ENCODE results near the gene C16orf89. TPM values are rescaled to one million over a fixed set of nuclear protein-coding genes. Genes with fewer than 3 reads are reported as not detected.
A peak's percentile ranks its signal among the peaks of the same experiment; 100 is the strongest.

The C16orf89 gene
- total RNA-seq, 8 experiments from 2014 or later: 0.33 to 34.3 (median 1.7) TPM

GRCh38 chr16:5001571-5001970, 64.2 kb downstream of the C16orf89 start:
- Histone ChIP-seq H3K4me3 (no peak overlapping the region), H3K27ac (no peak overlapping the region), H3K4me1 (replicated peaks in 1 of 2) (no peaks in the 10 kb centered on the region)
- no peak for ATAC-seq (replicated peaks in 6 of 8)
- in situ Hi-C loops (cut with MboI; ENCODE audit: low pct_unique_long_range_greater_than_20kb in 2 of 9, low sequenced_read_pairs in 9 of 9, unreplicated experiment in 9 of 9): no loop called here
- 60 to 100% (median 87%) methylated on average over 1 to 6 of the region's 7 CpGs; no CpG with 5 or more reads in 2 of the 10 experiments for WGBS, 10 experiments

GRCh38 chr16:5000573-5001001, 65.2 kb downstream of the C16orf89 start:
- Histone ChIP-seq H3K27ac (no peak overlapping the region), H3K4me3 (no peak overlapping the region), H3K4me1 (replicated peaks in 1 of 2) (no peaks in the 10 kb centered on the region)
- ATAC-seq (replicated peaks in 6 of 8): no peak
- WGBS, 10 experiments: 20 to 93% (median 73%) methylated on average over 1 to 3 of the region's 19 CpGs; no CpG with 5 or more reads in 5 of the 10 experiments
- in situ Hi-C loops (cut with MboI; ENCODE audit: low pct_unique_long_range_greater_than_20kb in 2 of 9, low sequenced_read_pairs in 9 of 9, unreplicated experiment in 9 of 9): no loop called here

GRCh38 chr16:4994719-4995434, 70.9 kb downstream of the C16orf89 start:
- ATAC-seq (replicated peaks in 6 of 8): peak in 6 of 8 experiments; percentile 54 to 85 (median 67)
- Histone ChIP-seq H3K27ac (no peak overlapping the region), H3K4me1 (replicated peaks in 1 of 2) (no peaks in the 10 kb centered on the region), H3K4me3 (no peak overlapping the region)
- in situ Hi-C loops (cut with MboI; ENCODE audit: low pct_unique_long_range_greater_than_20kb in 2 of 9, low sequenced_read_pairs in 9 of 9, unreplicated experiment in 9 of 9): no loop called here
- 5 to 90% (median 61%) methylated on average over 2 to 11 of the region's 18 CpGs; no CpG with 5 or more reads in 2 of the 10 experiments for WGBS, 10 experiments

Other genes with a start within 250 kb of the C16orf89 start
- 100 to 1,000 TPM in 1 of 8 experiments, 10 to 100 TPM in 7; 36.4 to 101 (median 49.5) TPM for gene GLYR1, start 218.7 kb downstream of the C16orf89 start, total RNA-seq
- gene UBN1, start 218.5 kb downstream of the C16orf89 start, total RNA-seq: 10 to 100 TPM; 14.0 to 43.7 (median 24.2) TPM
- 100 to 1,000 TPM in 1 of 8 experiments, 10 to 100 TPM in 2, 1 to 10 TPM in 4, under 1 TPM in 1; 0.92 to 357 (median 3.6) TPM for gene PPL, start 128.8 kb downstream of the C16orf89 start, total RNA-seq
- gene SEC14L5, start 107.6 kb downstream of the C16orf89 start, total RNA-seq: 1 to 10 TPM in 4 of 8 experiments, under 1 TPM in 4; 0.04 to 2.0 (median 1.0) TPM
- 10 to 100 TPM in 3 of 8 experiments, 1 to 10 TPM in 5; 1.5 to 18.7 (median 6.5) TPM for gene NAGPA, start 32.0 kb downstream of the C16orf89 start, total RNA-seq
- gene ALG1, start 5.9 kb upstream of the C16orf89 start, total RNA-seq: 10 to 100 TPM in 7 of 8 experiments, 1 to 10 TPM in 1; 6.6 to 43.8 (median 18.4) TPM
- gene EEF2KMT, start 31.8 kb upstream of the C16orf89 start, total RNA-seq: 10 to 100 TPM in 7 of 8 experiments, 1 to 10 TPM in 1; 6.7 to 29.8 (median 14.1) TPM

All from motor neuron (in vitro differentiated cells).